ENCODE results near the gene OR5P2. TPM values are rescaled to one million over a fixed set of nuclear protein-coding genes. Genes with fewer than 3 reads are reported as not detected.
"Not testable (repeated sequence)": the region's sequence is repeated elsewhere in the genome, so short reads cannot be mapped to it uniquely, and the experiment has no call there.

Gene OR5P2
- total RNA-seq: 0.10 TPM in 1 of 2 replicates, not detected in the other

GRCh38 chr11:7796842-7797241 lies at the start of gene OR5P2:
TSS of gene OR5P2 (minus strand) at chr11:7796942. CDS start at chr11:7796942, 0 bp downstream.
- no peak for DNase-seq (ENCODE audit: low read depth)

GRCh38 chr11:7846003-7846402 lies 49.3 kb upstream of the OR5P2 start:
- no peak for DNase-seq (ENCODE audit: low read depth)

GRCh38 chr11:7844986-7845385 lies 48.2 kb upstream of the OR5P2 start:
- DNase-seq (ENCODE audit: low read depth): no peak

GRCh38 chr11:7844521-7844920 lies 47.8 kb upstream of the OR5P2 start:
- DNase-seq (ENCODE audit: low read depth): no peak

GRCh38 chr11:7840578-7840977 lies 43.8 kb upstream of the OR5P2 start:
- DNase-seq (ENCODE audit: low read depth): no peak

GRCh38 chr11:7833527-7833926 lies 36.8 kb upstream of the OR5P2 start:
- DNase-seq (ENCODE audit: low read depth): no peak

GRCh38 chr11:7830740-7831139 lies 34.0 kb upstream of the OR5P2 start, which contains the start of gene OR5P3:
TSS of gene OR5P3 (minus strand) at chr11:7830840.
- no peak for DNase-seq (ENCODE audit: low read depth)

- DNase-seq (ENCODE audit: low read depth): no peak
Measured at GRCh38 chr11:7826324-7826723, 29.6 kb upstream of the OR5P2 start.

GRCh38 chr11:7820417-7820816 lies 23.7 kb upstream of the OR5P2 start:
- DNase-seq (ENCODE audit: low read depth): not testable (repeated sequence)

GRCh38 chr11:7814897-7815296 lies 18.2 kb upstream of the OR5P2 start:
- DNase-seq (ENCODE audit: low read depth): not testable (repeated sequence)

- not testable (repeated sequence) for DNase-seq (ENCODE audit: low read depth)
Measured at GRCh38 chr11:7810301-7810700, 13.6 kb upstream of the OR5P2 start.

GRCh38 chr11:7793233-7793632 lies 3.5 kb downstream of the OR5P2 start:
- DNase-seq (ENCODE audit: low read depth): no peak

GRCh38 chr11:7787239-7787638 lies 9.5 kb downstream of the OR5P2 start:
- no peak for DNase-seq (ENCODE audit: low read depth)

GRCh38 chr11:7775689-7776088 lies 21.1 kb downstream of the OR5P2 start:
- no peak for DNase-seq (ENCODE audit: low read depth)

GRCh38 chr11:7764301-7764700 lies 32.4 kb downstream of the OR5P2 start:
- not testable (repeated sequence) for DNase-seq (ENCODE audit: low read depth)

GRCh38 chr11:7759010-7759409 lies 37.7 kb downstream of the OR5P2 start:
- DNase-seq (ENCODE audit: low read depth): no peak

- no peak for DNase-seq (ENCODE audit: low read depth)
Measured at GRCh38 chr11:7749456-7749855, 47.3 kb downstream of the OR5P2 start.

Other genes with a start within 250 kb of the OR5P2 start
- gene CYB5R2, start 123.4 kb downstream of the OR5P2 start, total RNA-seq: 1.1 and 4.0 TPM in 2 replicates
- 0.40 TPM in 1 of 2 replicates, not detected in the other for gene OVCH2, start 90.5 kb downstream of the OR5P2 start, total RNA-seq
- 0.55 TPM in 1 of 2 replicates, not detected in the other for gene OR5P3, start 33.9 kb upstream of the OR5P2 start, total RNA-seq
- gene OR10A6, start 134.3 kb upstream of the OR5P2 start, total RNA-seq: not detected in 2 replicates
- gene OR10A3, start 144.8 kb upstream of the OR5P2 start, total RNA-seq: 0.10 TPM in 1 of 2 replicates, not detected in the other
- gene NLRP10, start 168.5 kb upstream of the OR5P2 start, total RNA-seq: 0.40 and 0.69 TPM in 2 replicates
- 114 and 264 TPM in 2 replicates for gene EIF3F, start 190.4 kb upstream of the OR5P2 start, total RNA-seq